ENCODE data around the gene DIMT1. TPM values are rescaled to one million over a fixed set of nuclear protein-coding genes. Genes with fewer than 3 reads are reported as not detected.

The DIMT1 gene
- total RNA-seq, 1 donor from 2014 or later = 22.1 TPM

DNA sequence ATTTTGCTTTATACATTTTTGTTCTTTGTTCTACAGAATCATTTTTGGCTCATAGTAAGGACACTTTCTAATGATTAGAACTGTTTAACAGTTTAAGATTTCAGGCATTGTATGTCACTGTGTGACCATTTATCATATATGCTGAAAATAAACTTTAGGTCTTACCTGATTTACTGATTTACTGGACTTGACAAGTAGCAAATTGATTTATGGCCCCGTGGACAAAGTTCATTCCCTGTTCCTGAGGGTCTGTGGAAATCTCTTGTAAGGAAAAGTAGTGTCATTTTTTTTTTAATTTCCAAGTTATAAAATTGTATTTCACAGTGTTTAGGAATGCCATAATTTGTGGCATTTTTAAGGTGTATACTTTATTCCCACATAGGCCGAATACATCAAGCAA is 57.0 kb downstream of the DIMT1 start:
- Mint-ChIP-seq H3K9me3 (no peaks in the 10 kb centered on the region), H3K4me1 (ENCODE audit: unreplicated experiment) (no peaks in the 10 kb centered on the region), H3K36me3 (peaks cover 16% of the 10 kb centered on the region), H3K27me3 (no peaks in the 10 kb centered on the region), H3K27ac (no peak overlapping the region), H3K4me3 (no peak overlapping the region)
- DNase-seq (ENCODE audit: extremely low spot score, unreplicated experiment) = no peak
- TF ChIP-seq, protein P1, sequence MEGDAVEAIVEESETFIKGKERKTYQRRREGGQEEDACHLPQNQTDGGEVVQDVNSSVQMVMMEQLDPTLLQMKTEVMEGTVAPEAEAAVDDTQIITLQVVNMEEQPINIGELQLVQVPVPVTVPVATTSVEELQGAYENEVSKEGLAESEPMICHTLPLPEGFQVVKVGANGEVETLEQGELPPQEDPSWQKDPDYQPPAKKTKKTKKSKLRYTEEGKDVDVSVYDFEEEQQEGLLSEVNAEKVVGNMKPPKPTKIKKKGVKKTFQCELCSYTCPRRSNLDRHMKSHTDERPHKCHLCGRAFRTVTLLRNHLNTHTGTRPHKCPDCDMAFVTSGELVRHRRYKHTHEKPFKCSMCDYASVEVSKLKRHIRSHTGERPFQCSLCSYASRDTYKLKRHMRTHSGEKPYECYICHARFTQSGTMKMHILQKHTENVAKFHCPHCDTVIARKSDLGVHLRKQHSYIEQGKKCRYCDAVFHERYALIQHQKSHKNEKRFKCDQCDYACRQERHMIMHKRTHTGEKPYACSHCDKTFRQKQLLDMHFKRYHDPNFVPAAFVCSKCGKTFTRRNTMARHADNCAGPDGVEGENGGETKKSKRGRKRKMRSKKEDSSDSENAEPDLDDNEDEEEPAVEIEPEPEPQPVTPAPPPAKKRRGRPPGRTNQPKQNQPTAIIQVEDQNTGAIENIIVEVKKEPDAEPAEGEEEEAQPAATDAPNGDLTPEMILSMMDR (conservative IDR thresholded peaks at IDR 0.05) = no peak

DNA sequence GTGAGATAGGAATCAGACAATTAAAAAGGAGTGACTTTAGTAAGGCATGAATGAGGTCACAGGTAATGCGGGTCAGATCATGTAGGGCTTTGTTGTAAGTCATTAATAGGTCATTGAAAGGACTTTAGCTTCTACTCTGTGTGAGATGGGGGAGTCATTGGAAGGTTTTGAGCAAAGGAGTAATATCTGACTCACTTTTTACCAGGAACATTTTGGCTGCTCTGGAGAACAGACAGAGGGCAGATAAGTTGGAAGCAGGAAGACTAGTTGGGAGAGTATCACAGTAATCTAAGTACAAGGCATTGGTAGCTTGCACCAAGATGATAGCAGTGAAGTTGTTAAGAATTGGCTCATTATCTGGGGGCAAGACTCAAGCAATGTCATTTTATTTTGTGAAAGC is 60.3 kb downstream of the DIMT1 start:
- Mint-ChIP-seq H3K36me3 (peaks cover 12% of the 10 kb centered on the region), H3K27me3 (no peaks in the 10 kb centered on the region), H3K27ac (no peak overlapping the region), H3K4me3 (no peak overlapping the region), H3K9me3 (peaks cover 5% of the 10 kb centered on the region), H3K4me1 (ENCODE audit: unreplicated experiment) (no peaks in the 10 kb centered on the region)
- TF ChIP-seq, protein P1 (conservative IDR thresholded peaks at IDR 0.05) = no peak
- DNase-seq (ENCODE audit: extremely low spot score, unreplicated experiment) = no peak

DNA sequence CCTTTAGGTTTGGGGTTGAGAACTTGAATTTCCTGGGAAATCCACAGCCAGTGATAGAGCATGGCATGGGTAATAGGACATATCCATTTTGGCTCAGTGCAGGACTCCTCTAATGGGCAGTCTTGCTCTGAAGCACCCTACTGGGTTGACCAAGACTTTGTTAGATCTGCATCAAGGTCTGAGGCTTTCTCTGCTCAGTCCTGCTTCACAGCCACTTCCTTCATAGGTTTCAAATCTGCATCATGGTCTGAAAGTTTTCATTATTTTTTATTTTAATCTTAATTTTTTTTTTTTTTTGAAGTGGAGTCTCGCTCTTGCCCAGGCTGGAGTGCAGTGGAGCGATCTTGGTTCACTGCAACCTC is 61.2 kb downstream of the DIMT1 start:
- H3K27me3 Mint-ChIP-seq = no peaks in the 10 kb centered on the region
- no peak overlapping the region for H3K4me3 Mint-ChIP-seq
- TF ChIP-seq, protein P1 (conservative IDR thresholded peaks at IDR 0.05) = no peak
- peaks cover 12% of the 10 kb centered on the region for H3K36me3 Mint-ChIP-seq
- no peak overlapping the region for H3K27ac Mint-ChIP-seq
- peaks cover 5% of the 10 kb centered on the region for H3K9me3 Mint-ChIP-seq
- DNase-seq (ENCODE audit: extremely low spot score, unreplicated experiment) = no peak
- no peaks in the 10 kb centered on the region for H3K4me1 Mint-ChIP-seq (ENCODE audit: unreplicated experiment)

DNA sequence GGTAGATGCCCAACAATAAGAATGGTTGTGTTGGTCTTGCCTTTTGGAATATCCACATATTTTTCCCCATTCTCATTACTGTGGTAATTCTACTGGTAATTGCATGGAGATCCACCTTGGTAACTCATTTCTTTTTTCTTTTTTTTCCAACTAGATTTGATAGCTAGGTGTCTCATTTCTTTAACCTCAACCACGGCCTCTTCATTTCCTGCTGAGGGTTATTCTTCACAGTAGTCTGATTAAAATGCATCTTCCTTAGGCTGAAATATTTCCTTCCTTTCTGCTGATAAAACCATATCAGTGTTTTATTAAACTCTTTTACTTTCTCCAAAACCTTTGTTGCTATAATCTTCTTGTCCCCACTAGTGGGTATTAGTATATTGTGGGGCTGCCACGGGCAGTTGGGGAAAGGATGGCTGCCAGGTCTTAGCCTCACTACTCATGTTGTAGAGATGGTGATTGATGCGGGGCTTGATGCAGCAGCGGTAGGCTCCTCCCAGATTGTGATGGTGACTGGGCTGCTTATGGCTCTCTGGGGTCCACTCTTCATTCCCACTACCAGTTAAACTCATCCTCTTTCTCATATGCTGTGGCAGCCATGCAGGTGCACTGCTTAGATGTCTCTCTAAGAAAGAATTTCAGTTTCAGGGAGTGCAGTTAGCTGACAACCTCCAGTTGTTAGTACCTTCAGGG is 61.8 kb downstream of the DIMT1 start:
- H3K27me3 Mint-ChIP-seq = no peaks in the 10 kb centered on the region
- DNase-seq (ENCODE audit: extremely low spot score, unreplicated experiment) = no peak
- TF ChIP-seq, protein P1 (conservative IDR thresholded peaks at IDR 0.05) = no peak
- no peak overlapping the region for H3K27ac Mint-ChIP-seq
- H3K4me3 Mint-ChIP-seq = no peak overlapping the region
- H3K36me3 Mint-ChIP-seq = peaks cover 12% of the 10 kb centered on the region
- peaks cover 5% of the 10 kb centered on the region for H3K9me3 Mint-ChIP-seq
- H3K4me1 Mint-ChIP-seq (ENCODE audit: unreplicated experiment) = no peaks in the 10 kb centered on the region

DNA sequence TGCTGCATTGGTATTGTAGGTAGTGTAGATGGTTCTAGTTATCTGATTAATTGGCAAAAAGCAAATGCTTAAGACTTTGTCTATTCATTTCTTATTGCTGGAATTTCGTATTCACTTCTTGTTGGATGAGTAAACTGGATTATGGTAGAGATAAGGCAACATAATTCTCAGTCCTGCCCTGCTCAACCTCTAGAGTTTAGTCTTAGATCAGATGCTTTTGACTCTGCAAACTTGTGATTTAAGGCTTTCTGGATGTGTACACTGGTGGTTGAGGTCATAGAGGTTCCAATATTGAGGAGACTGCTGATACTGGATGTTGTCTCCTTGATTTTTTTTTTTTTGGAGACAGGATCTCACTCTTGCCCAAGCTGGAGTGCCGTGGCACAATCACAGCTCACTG is 62.7 kb downstream of the DIMT1 start:
- TF ChIP-seq, protein P1 (conservative IDR thresholded peaks at IDR 0.05) = no peak
- Mint-ChIP-seq H3K4me3 (no peak overlapping the region), H3K27me3 (no peaks in the 10 kb centered on the region), H3K9me3 (peaks cover 5% of the 10 kb centered on the region), H3K27ac (no peak overlapping the region), H3K36me3 (peaks cover 12% of the 10 kb centered on the region), H3K4me1 (ENCODE audit: unreplicated experiment) (peaks cover 2% of the 10 kb centered on the region)
- DNase-seq (ENCODE audit: extremely low spot score, unreplicated experiment) = no peak
